Panc1 (cell line): Measurements from ENCODE around the gene FITM2. TPM values are rescaled to one million over a fixed set of nuclear protein-coding genes. Genes with fewer than 3 reads are reported as not detected.

ENCODE experiments used
- ATAC-seq: fragments of 200-7000 bp; cut with Tn5 transposase; 2 replicates; pipeline ENCODE4 v1.9.1; 2020; ENCODE audit warnings: mild to moderate bottlenecking, moderate library complexity
- BruUV-seq: library from RNA; stranded (reverse); fragments of 400-500 nt; replicated peaks from 2 replicates; lab custom pipeline; 2021; lab: Mats Ljungman, UMichigan
- CTCF ChIA-PET: fragments of 300-600 bp; sonication (Branson Sonifier 250); formaldehyde crosslinking; loops from one replicate; lab custom pipeline; 2022; ENCODE audit warnings: antibody characterized with exemption; lab: Charles Lee
- POLR2A ChIA-PET: fragments of 300-600 bp; sonication (Branson Sonifier 250); formaldehyde crosslinking; loops from one replicate; lab custom pipeline; 2022; ENCODE audit warnings: antibody characterized with exemption; lab: Charles Lee
- DNase-seq: peaks from one replicate; pipeline ENCODE4 v3.0.0-alpha.2; 2010; ENCODE audit warnings: low read depth, low spot score
- H3K27ac ChIP-seq: 2 replicates; pipeline ENCODE4 v1.5.1; 2011; ENCODE audit warnings: mild to moderate bottlenecking, low read length, inconsistent platforms
- H3K27me3 ChIP-seq: fragments of 200-500 bp; sonication (Bioruptor generic); 2 replicates; pipeline ENCODE4 v1.6.0; 2014; ENCODE audit warnings: low read length, inconsistent platforms; ENCODE audit not compliant: control insufficient read depth, insufficient read depth
- H3K36me3 ChIP-seq: fragments of 200-500 bp; sonication (Bioruptor generic); 2 replicates; pipeline ENCODE4 v1.5.1; 2014; ENCODE audit warnings: inconsistent platforms, mild to moderate bottlenecking, low read length, moderate library complexity; ENCODE audit not compliant: control insufficient read depth, insufficient read depth
- H3K4me1 ChIP-seq: 2 replicates; pipeline ENCODE4 v1.5.1; 2011; ENCODE audit warnings: inconsistent platforms, mild to moderate bottlenecking, low read length, moderate library complexity; ENCODE audit not compliant: control insufficient read depth, insufficient read depth
- H3K4me3 ChIP-seq, 2 experiments: 2 replicates each; pipeline ENCODE4 v1.5.1; 2011 to 2012; ENCODE audit warnings: low read depth in 2 of 2, low read length in 2 of 2, mild to moderate bottlenecking in 2 of 2, inconsistent platforms in 1 of 2, moderate library complexity in 1 of 2
- H3K9me3 ChIP-seq: fragments of 200-500 bp; sonication (Bioruptor generic); 2 replicates; pipeline ENCODE4 v1.5.1; 2014; ENCODE audit warnings: low read depth, mild to moderate bottlenecking, inconsistent platforms, low read length, moderate library complexity; ENCODE audit not compliant: control insufficient read depth, insufficient read depth
- CTCF ChIP-seq: fragments of 450-650 bp; IDR thresholded peaks from 2 replicates; pipeline ENCODE4 v1.5.1; 2017; ENCODE audit warnings: mild to moderate bottlenecking
- POLR2AphosphoS5 ChIP-seq: IDR thresholded peaks from 2 replicates; pipeline ENCODE4 v1.6.1; 2012; ENCODE audit warnings: mild to moderate bottlenecking, low read depth, low read length, moderate library complexity
- REST ChIP-seq, 2 experiments: IDR thresholded peaks; 2 replicates each; pipeline ENCODE4 v1.6.1; 2011 to 2012; ENCODE audit warnings: low read depth in 2 of 2, control low read depth in 1 of 2, low read length in 1 of 2, mild to moderate bottlenecking in 1 of 2, moderate library complexity in 1 of 2; ENCODE audit not compliant: insufficient read depth in 1 of 2
- SIN3A ChIP-seq: IDR thresholded peaks from 2 replicates; pipeline ENCODE4 v1.6.1; 2012; ENCODE audit warnings: low read depth, mild to moderate bottlenecking, low read length, moderate library complexity, borderline replicate concordance; ENCODE audit not compliant: insufficient read depth
- TCF7L2 ChIP-seq: IDR thresholded peaks from 2 replicates; pipeline ENCODE4 v1.6.1; 2011; ENCODE audit warnings: mild to moderate bottlenecking, low read depth, low read length, inconsistent platforms
- in situ Hi-C: cut with HindIII; loops from 2 replicates; pipeline ENCODE4 v1.10.0; 2016; ENCODE audit warnings: low sequenced_read_pairs, low pct_unique_long_range_greater_than_20kb
- intact Hi-C: fragments of 100-400 bp; cut with micrococcal nuclease; formaldehyde crosslinking; loops from one replicate; pipeline ENCODE4 v1.10.0; 2022; ENCODE audit not compliant: unreplicated experiment
- total RNA-seq: library from RNA; stranded (reverse); gene quantifications from one replicate; pipeline ENCODE4 v1.2.1, GENCODE V29; 2021; ENCODE audit not compliant: unreplicated experiment

Gene FITM2
- total RNA-seq, 1 experiment from 2014 or later, result 10.5 TPM

GRCh38 chr20:44334306-44334705 is 23.3 kb upstream of the FITM2 start:
- no peaks in the 10 kb centered on the region for H3K9me3 ChIP-seq
- no TSS peak for BruUV-seq
- no peak overlapping the region for H3K27ac ChIP-seq
- DNase-seq, result no peak
- intact Hi-C loops (no loop called here), in situ Hi-C loops (no loop called here)
- no peaks in the 10 kb centered on the region for H3K27me3 ChIP-seq
- no peak for TF ChIP-seq REST (IDR thresholded peaks at IDR 0.05; ENCODE audit: insufficient read depth in 1 of 2, low read depth in 2 of 2, low read length in 1 of 2)
- no peak for TF ChIP-seq TCF7L2
- no peak for TF ChIP-seq POLR2AphosphoS5
- no peak for TF ChIP-seq CTCF
- no peak for TF ChIP-seq SIN3A
- ChIA-PET POLR2A (no interaction called here), CTCF (no interaction called here)
- no peak for ATAC-seq
- H3K36me3 ChIP-seq, result no peaks in the 10 kb centered on the region
- no peaks in the 10 kb centered on the region for H3K4me1 ChIP-seq
- no peak overlapping the region for H3K4me3 ChIP-seq

- ChIA-PET POLR2A (no interaction called here), CTCF (no interaction called here)
- no peak for ATAC-seq
- Histone ChIP-seq H3K4me3 (no peak overlapping the region), H3K27me3 (no peaks in the 10 kb centered on the region), H3K4me1 (no peaks in the 10 kb centered on the region), H3K36me3 (no peaks in the 10 kb centered on the region), H3K9me3 (no peaks in the 10 kb centered on the region), H3K27ac (no peak overlapping the region)
- BruUV-seq, result no TSS peak
- in situ Hi-C loops, result no loop called here
- intact Hi-C loops, result no loop called here
- TF ChIP-seq CTCF (no peak), REST (IDR thresholded peaks at IDR 0.05; ENCODE audit: insufficient read depth in 1 of 2, low read depth in 2 of 2, low read length in 1 of 2) (no peak), SIN3A (no peak), POLR2AphosphoS5 (no peak), TCF7L2 (no peak)
- DNase-seq, result no peak
Measured at GRCh38 chr20:44331201-44331600, 20.2 kb upstream of the FITM2 start.
